Measurements from ENCODE around the gene ABCC5.

DNA sequence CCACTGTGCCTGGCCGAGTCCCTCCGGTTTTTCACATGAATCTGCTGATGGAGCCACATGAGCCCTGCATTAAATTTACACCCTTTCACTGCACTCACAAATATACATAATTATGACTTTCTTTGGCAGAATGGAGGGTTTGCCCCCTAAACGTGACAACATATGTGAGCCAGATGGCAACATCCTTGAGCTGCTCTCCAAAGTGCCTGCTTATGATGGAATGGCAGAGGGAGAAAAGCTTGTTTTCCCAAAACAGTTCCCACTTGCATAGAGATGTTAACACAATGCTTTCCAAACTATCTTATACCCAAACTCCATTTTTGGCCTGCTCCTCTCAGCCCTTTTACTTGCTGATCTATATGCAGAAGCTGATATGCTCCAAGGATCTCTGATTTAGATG is 54.9 kb downstream of the ABCC5 start:
- TF ChIP-seq POLR2AphosphoS5 (IDR thresholded peaks at IDR 0.05; ENCODE audit: low read depth, low read length): no peak
- TF ChIP-seq POLR2A (IDR thresholded peaks at IDR 0.05; ENCODE audit: low read depth, low read length): no peak
- no peak for TF ChIP-seq TAF1 (IDR thresholded peaks at IDR 0.05; ENCODE audit: low read depth, low read length)
